ENCODE measurements around the gene ADAR. TPM values are rescaled to one million over a fixed set of nuclear protein-coding genes. Genes with fewer than 3 reads are reported as not detected.

The ADAR gene
- total RNA-seq, 1 donor from 2014 or later, result 209 TPM

DNA sequence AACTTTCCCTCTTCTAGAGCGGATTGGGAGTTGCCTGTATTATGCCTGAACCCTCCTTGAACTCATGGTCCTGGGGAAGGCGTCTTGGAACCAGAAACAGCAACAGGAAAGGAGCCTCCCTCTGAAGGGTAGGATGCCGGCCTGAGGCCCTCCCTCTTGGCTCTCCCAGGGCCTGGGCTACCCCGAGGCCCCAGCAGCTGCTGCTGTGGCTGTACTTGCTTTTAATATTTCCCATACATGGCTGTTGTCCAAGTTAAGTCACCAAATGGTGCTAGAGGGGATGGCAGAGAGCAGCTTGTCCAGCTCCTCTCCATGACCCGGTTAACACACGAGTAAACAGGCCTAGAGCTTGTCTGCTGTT is 29.9 kb downstream of the ADAR start:
- intact Hi-C loops (cut with micrococcal nuclease), result no loop called here
- H3K36me3 Mint-ChIP-seq (ENCODE audit: low read depth), result peaks cover 48% of the 10 kb centered on the region

DNA sequence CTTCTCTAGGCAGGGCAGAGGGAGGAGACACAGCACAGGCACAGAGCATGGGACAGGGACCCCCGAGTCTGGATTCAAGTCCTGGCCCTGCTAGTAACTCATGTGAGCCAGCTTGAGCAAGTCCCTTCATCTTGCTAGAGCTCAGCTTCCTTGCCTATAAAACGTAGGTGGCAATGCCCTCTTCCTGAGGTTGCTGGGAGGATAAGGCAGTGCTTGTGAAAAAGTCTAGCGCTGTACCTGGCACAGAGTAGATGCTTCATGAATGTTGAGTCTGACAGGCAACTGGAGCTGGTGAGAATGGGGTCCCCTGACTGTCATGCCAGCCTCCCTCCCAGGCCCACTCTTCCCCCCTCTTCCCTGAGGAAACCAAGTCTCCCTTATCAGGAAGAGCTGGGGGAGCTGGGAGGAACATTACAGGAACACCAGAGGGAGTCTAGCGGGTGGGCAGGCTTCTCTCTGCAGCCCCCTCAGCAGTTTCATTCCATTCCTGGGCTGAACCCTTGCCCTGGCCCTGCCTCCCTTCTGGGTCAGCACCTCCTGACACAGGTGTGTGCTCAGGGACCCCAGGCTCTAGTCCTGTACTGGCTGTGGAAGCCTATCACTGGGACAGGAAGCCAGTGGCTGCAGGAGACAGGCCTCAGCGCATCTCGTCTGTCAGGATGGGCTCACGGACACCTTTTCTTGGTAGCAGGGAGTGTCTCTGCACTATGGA is 30.5 kb downstream of the ADAR start:
- DNase-seq, result no peak
- TF ChIP-seq, protein P1, sequence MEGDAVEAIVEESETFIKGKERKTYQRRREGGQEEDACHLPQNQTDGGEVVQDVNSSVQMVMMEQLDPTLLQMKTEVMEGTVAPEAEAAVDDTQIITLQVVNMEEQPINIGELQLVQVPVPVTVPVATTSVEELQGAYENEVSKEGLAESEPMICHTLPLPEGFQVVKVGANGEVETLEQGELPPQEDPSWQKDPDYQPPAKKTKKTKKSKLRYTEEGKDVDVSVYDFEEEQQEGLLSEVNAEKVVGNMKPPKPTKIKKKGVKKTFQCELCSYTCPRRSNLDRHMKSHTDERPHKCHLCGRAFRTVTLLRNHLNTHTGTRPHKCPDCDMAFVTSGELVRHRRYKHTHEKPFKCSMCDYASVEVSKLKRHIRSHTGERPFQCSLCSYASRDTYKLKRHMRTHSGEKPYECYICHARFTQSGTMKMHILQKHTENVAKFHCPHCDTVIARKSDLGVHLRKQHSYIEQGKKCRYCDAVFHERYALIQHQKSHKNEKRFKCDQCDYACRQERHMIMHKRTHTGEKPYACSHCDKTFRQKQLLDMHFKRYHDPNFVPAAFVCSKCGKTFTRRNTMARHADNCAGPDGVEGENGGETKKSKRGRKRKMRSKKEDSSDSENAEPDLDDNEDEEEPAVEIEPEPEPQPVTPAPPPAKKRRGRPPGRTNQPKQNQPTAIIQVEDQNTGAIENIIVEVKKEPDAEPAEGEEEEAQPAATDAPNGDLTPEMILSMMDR (IDR thresholded peaks at IDR 0.05), result no peak
- Mint-ChIP-seq H3K27ac (no peak overlapping the region), H3K9me3 (no peaks in the 10 kb centered on the region), H3K27me3 (peaks cover 4% of the 10 kb centered on the region), H3K4me1 (no peaks in the 10 kb centered on the region), H3K4me3 (no peak overlapping the region), H3K36me3 (ENCODE audit: low read depth) (peaks cover 43% of the 10 kb centered on the region)
- ATAC-seq (ENCODE audit: low read depth), result no peak
- CTCF ChIA-PET, result interaction anchor here (1.6 kb wide), 1 partner anchor 18 kb away, joined by 4 read pairs; no protein-coding TSS in a partner anchor
- POLR2A ChIA-PET, result no interaction called here
- intact Hi-C loops (cut with micrococcal nuclease), result no loop called here

More for the DNA sequence above, 29.9 kb downstream of the ADAR start:
- TF ChIP-seq, protein P1 (IDR thresholded peaks at IDR 0.05), result no peak
- ChIA-PET CTCF (no interaction called here), POLR2A (no interaction called here)
- ATAC-seq (ENCODE audit: low read depth), result no peak
- Mint-ChIP-seq H3K27me3 (peaks cover 4% of the 10 kb centered on the region), H3K9me3 (no peaks in the 10 kb centered on the region), H3K27ac (no peak overlapping the region), H3K4me3 (no peak overlapping the region), H3K4me1 (no peaks in the 10 kb centered on the region)
- no peak for DNase-seq

DNA sequence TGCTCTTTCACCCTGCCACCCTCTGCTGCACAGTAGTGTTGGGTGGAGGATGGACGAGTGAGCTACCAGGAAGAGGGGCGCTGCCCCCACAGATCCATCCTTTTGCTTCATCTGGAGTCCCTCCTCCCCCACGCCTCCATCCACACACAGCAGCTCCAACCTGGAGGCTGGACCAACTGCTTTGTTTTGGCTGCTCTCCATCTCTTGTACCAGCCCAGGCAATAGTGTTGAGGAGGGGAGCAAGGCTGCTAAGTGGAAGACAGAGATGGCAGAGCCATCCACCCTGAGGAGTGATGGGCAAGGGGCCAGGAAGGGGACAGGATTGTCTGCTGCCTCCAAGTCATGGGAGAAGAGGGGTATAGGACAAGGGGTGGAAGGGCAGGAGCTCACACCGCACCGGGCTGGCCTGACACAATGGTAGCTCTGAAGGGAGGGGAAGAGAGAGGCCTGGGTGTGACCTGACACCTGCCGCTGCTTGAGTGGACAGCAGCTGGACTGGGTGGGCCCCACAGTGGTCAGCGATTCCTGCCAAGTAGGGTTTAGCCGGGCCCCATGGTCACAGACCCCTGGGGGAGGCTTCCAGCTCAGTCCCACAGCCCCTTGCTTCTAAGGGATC is 31.9 kb downstream of the ADAR start:
- no peaks in the 10 kb centered on the region for H3K9me3 Mint-ChIP-seq
- DNase-seq (no peak), ATAC-seq (ENCODE audit: low read depth) (no peak)
- peaks cover 29% of the 10 kb centered on the region for H3K36me3 Mint-ChIP-seq (ENCODE audit: low read depth)
- ChIA-PET CTCF (interaction anchor here (1.6 kb wide), 1 partner anchor 16 kb away, joined by 4 read pairs; no protein-coding TSS in a partner anchor), POLR2A (no interaction called here)
- no peak overlapping the region for H3K27ac Mint-ChIP-seq
- TF ChIP-seq, protein P1 (IDR thresholded peaks at IDR 0.05), result no peak
- intact Hi-C loops (cut with micrococcal nuclease), result no loop called here
- no peaks in the 10 kb centered on the region for H3K4me1 Mint-ChIP-seq
- H3K4me3 Mint-ChIP-seq, result no peak overlapping the region
- H3K27me3 Mint-ChIP-seq, result peaks cover 10% of the 10 kb centered on the region

DNA sequence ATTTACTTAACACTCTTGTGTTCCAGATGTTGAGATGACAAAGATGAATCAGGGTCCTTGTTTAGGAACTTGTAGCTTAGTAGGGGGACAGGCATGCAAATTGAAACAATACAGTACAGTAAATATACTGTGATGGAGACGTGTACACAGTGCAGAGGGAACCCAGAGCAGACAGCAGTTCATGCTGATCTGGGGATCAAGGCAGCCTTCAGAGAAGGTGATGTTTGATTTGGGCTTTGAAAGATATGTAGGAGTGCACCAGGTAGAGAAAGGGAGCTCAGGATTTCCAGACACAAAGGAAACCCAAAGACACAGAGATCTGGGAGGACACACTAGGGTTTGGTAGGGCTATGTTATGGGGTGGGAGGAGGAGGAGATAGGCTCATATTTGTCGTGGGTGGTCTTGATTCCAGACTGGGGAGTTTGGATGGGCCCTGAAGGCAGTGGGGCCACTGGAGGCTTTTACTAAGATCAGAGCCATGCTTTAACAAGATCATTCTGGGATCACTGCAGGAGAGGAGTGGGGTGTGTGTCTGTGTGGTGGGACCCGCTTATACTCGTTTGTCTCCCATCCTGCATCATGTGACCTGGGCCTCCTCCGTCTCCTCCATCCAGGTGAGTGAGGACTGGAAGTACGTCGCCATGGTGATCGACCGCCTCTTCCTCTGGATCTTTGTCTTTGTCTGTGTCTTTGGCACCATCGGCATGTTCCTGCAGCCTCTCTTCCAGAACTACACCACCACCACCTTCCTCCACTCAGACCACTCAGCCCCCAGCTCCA is 32.6 kb downstream of the ADAR start:
- Mint-ChIP-seq H3K36me3 (ENCODE audit: low read depth) (peaks cover 23% of the 10 kb centered on the region), H3K27me3 (peaks cover 16% of the 10 kb centered on the region), H3K4me3 (no peak overlapping the region), H3K27ac (no peak overlapping the region), H3K4me1 (no peaks in the 10 kb centered on the region), H3K9me3 (no peaks in the 10 kb centered on the region)
- CTCF ChIA-PET, result no interaction called here
- no peak for ATAC-seq (ENCODE audit: low read depth)
- POLR2A ChIA-PET, result no interaction called here
- TF ChIP-seq, protein P1 (IDR thresholded peaks at IDR 0.05), result no peak
- intact Hi-C loops (cut with micrococcal nuclease), result no loop called here
- DNase-seq, result no peak

DNA sequence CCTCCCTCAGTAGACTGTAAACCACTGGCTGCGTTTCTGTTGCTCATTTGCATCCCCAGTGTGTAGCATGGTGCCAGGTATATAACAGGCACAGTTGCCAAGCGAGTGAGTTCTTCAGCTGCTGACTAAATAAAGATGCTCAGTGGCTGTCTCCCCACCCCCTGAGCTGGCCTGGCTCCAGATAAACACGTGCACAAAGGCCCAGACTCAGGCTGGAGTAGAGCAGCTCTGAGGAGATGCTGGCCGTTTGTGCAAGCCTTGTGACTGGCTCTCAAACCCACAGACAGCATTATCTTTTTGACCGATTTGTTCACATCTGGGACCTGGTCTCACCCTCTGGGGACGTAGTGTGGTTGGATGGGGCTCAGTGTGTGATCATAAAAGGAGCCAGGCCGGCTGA is 33.3 kb downstream of the ADAR start:
- intact Hi-C loops (cut with micrococcal nuclease), result no loop called here
- Mint-ChIP-seq H3K4me1 (no peaks in the 10 kb centered on the region), H3K36me3 (ENCODE audit: low read depth) (peaks cover 17% of the 10 kb centered on the region), H3K4me3 (no peak overlapping the region), H3K27ac (no peak overlapping the region), H3K27me3 (peaks cover 17% of the 10 kb centered on the region), H3K9me3 (no peaks in the 10 kb centered on the region)
- TF ChIP-seq, protein P1 (IDR thresholded peaks at IDR 0.05), result no peak
- CTCF ChIA-PET, result no interaction called here
- DNase-seq, result no peak
- ATAC-seq (ENCODE audit: low read depth), result no peak
- POLR2A ChIA-PET, result no interaction called here
